NCI-H345 treated with DMSO at 0.1 percent for 48 hours (cell line): Measurements from ENCODE around the gene VAMP8.
A peak's percentile ranks its signal among the peaks of the same experiment; 100 is the strongest.
"Not testable (repeated sequence)": the region's sequence is repeated elsewhere in the genome, so short reads cannot be mapped to it uniquely, and the experiment has no call there.

ENCODE experiments used
- DNase-seq: peaks from one replicate; lab custom pipeline; 2025; ENCODE audit not compliant: unreplicated experiment; lab: John Stamatoyannopoulos, UW

VAMP8 gene

DNA sequence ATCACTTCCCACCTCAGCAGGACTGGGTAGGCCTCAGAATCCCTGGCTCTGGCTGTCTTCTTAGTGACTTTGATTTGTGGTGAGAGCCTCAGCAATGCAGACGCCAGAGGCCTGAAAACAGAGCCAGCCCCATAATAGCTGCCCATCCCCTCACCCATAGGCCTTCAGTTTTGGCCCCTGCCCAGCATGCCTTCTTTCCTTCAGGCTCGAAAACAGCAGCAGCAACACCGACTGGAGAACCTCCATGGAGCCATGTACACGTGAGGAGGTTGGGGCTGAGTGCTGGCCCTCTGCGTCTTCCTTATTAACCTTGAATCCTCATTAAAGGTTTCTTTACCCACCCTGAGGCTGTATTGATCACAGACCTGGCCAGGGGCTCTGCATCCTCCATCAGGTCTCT, 19.9 kb downstream of the VAMP8 start:
- no peak for DNase-seq

DNA sequence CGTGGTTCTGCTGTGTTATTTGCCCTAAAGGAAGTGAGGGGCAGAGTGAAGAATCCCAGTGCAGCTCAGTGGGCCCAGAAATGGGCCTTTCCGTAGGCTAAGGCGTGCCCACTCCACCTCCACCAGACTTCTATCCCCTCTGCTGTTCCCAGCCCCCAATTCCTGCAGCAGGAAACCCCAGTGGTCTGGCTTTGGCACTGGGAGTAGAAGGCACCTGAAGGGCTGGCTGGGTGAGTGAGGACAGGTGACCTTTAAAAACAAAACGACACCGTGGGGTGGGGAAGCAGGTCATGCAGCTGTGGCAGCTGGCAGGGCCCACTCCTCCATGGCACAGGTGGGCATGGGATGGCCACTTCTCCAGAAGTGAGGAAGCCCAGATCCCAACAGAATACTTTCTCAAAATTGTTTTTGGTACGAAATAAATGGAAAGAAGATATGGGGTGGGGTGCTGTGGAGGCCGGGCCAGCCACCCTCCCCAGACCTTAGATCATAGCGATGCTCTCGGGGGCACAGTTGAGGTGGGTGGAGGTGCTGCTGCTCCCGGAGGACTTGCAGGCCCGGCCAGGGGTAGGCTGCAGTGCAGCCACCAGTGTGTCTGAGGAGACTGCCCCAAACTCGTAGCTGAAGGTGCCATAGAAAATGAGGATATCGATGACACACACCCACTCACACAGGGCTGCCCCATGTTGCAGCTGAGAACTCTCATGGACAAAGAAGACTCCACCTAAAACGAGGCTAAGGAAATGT, 21.4 kb downstream of the VAMP8 start:
- no peak for DNase-seq

DNA sequence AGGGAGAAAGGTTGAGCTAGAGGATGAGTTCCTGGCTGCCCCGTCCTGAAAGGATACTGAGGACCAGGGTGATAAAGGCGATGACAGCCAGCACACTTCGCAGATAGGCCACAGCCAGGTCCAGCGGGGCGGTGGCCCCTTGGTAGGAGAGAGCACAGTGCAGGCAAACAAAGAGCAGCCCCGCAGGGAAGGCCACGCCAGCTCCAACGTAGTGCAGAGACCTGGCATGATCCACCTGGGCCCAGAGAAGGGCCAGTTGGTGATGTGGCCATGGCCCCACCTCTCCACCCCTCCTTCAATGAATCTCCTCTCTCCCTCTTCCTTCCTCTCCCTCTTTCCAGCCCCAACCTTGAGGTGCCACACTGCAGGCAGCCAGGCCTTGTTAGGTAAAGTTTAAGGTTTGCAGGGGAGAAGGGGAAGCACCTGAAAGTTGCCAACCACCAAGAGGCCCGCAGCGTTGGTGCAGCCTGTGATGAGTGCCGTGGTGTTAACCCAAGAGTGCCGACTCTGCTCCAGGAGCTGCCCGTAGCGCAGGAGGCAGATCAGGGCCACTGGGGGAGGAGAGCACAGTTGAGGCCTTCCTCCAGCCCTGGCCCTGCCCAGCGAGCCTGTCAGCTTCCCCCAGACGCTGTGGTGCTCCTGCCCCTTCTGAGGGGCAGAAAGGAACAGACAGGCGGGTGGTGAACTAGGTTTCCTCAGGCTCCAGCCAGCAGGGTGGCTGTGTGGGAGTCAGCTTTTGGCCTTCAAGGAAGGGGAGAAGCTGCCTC, 22.3 kb downstream of the VAMP8 start:
- DNase-seq = no peak

DNA sequence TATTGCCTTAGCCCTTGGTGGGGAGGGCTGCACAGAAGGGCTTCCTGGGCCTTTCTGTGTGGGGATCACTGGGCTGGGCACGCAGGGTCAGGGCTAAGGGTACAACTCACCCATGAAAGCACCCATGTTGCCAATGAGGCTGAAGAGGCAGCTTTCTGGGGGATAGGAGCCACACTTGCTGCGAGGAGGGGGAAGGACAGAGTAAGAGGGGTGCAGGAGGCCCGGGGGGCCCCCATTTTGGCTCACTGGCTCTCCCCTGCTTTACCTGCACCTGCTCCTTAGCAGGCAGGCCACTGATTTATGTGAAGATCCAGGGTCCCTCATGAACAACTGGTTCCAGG, 22.8 kb downstream of the VAMP8 start:
- no peak for DNase-seq

DNA sequence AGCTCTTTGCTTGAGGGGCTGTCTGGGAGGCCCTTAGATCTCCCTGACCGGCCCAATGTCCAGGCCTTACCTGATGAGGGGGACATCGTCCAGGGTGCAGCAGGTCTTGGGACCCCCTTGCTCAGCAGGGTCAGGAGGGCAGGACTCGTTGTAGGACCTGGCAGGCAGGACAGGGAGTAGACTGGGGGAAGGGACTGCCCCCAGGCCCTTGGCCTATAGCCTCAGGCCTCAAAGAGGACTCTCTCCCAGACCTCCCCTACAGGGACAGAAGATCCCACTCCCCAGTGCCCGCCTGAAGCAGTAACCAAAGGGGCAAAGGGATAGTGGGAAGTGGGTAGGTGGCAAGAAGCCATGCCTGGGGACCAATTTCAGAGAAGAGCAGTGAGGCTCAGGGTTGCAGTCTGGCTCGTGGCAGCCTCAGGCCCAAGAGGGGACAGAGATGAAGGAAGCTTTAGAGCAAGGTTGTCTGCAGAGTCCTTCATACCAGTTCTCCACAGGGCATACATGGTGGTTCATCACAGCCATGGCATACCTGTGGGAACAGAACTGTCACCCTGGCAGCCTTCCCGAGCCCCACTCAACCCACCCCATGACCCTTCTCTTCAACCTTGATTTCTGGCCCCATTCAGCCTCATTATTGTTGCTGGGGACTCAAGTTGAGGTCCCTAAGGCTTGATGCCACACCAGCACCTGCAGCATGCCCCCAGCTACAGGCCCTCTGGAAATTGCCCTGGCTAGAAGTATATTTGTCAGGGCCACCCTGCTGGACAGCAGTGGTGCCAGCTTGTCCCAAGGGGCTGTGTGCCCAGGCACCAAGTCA, 23.8 kb downstream of the VAMP8 start:
- DNase-seq = no peak

DNA sequence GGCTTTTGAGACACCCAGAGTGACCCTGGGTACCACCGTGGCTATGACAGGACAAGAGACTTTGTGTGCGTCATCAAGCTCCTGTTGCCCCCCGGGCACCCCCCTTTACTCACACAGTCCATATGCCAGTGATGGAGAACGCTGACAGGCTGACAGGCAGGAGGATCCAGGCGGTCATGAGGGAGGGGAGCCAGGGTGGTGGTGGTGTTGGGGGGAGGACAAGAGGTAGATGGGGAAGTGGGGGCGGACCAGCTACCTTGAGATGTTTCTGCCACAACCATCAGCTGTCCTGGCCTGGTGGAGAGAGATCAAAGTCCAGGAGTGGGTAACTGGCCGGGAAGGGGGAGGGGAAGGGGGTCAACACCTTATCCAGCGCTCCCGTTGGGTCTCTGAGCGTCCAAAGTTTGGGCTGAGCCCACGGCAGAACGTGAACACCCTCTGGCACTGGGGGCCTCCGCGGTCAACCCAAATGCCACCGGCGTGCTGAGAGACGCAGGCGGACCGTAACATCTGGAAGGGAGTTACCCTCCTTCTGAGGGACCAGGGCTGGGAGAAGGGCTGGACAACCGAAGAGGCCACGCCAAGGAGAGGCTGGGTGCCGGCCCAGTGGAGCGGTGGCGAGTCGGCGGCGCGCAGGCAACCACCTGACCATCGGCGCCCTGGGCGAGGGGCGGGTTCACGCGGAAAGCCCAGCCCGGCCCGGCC, 24.5 kb downstream of the VAMP8 start:
- DNase-seq = no peak

DNA sequence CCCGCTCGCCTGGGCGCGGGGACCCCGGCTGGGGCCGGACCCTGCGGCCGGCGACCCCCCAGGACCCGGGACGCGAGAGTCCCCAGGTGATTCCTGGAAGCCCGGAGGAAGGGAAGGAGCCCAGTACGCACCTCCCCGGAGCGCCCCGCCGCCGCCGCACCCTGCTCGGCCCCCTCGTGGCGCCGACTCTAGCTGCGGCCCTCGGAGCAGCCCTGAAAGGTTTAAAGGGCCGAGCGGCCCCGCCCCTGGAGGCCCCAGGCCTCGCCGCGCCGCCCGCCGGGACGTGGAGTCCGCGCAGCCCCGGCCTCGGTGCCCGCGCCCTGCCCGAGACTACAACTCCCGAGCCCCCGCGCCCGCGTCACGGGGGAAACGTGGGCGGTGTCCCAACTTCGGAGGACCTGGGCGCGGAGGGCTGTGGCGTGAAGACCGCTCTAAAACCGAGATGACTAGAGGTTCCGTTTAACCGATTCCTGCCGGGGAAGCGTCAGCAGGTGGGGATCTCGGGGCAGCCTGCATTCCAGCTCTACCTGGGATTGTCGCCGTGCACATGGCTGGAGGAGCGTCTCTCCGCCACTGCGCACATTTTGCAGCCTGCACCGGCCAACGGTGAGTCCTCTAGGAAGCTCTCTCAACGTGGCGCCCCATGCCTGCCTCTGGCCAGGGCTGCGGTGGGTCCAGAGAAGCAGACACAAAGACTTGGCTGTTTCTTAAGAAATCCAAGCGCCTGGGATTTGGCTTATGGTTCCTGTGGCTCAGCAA, 25.3 kb downstream of the VAMP8 start, which contains the start of gene TMEM150A:
Gene TMEM150A, minus strand, starts transcription at position 223 of the 759 bp plus-strand sequence. CDS start 750 bp downstream, outside the sequence.
- DNase-seq = peak; percentile 70

DNA sequence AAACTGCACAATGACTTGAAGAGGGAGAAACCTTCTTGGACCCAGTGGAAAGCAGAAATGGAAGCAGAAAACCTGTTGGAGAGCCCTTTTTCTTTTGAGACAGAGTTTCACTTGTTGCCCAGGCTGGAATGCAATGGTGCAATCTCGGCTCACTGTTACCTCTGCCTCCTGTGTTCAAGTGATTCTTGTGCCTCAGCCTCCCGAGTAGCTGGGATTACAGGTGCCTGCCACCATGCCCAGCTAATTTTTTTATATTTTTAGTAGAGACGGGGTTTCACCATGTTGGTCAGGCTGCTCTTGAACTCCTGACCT, 26.7 kb downstream of the VAMP8 start:
- not testable (repeated sequence) for DNase-seq

DNA sequence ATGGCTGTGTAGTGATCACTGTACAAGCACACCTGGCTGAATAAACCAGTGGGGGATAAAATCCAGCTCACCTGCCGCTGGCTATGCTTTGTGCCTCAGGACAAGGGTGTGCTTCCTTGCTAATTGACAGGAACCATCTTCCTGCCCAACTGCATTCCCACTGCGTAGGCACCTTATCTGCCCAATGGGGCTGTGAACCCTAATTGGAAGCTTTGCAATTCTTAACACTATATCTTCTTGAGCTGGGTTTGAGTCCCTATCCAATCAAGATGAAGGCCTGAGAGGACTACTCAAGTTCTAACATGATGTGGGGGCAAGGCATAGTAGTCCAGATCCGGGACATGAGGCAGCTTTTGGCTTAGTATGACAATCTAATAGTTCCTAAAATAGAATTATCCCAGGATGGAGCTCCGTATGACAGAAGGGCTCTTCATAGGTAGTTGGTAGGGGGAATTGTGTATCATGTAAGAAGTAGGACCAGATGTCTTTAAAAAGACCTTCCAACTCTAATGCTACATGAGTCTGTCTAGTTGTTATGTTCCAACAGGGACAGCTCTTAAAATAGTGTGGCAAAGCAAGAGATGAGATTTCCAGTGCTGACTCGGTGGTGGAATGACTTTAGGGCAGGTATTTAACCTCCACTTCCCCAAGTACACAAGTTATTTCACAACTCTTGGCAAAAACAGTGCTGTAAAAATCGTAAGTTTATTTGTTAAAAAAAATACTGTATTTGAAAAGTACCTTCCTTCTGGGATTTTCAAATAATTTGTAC, 27.4 kb downstream of the VAMP8 start:
- DNase-seq = no peak

DNA sequence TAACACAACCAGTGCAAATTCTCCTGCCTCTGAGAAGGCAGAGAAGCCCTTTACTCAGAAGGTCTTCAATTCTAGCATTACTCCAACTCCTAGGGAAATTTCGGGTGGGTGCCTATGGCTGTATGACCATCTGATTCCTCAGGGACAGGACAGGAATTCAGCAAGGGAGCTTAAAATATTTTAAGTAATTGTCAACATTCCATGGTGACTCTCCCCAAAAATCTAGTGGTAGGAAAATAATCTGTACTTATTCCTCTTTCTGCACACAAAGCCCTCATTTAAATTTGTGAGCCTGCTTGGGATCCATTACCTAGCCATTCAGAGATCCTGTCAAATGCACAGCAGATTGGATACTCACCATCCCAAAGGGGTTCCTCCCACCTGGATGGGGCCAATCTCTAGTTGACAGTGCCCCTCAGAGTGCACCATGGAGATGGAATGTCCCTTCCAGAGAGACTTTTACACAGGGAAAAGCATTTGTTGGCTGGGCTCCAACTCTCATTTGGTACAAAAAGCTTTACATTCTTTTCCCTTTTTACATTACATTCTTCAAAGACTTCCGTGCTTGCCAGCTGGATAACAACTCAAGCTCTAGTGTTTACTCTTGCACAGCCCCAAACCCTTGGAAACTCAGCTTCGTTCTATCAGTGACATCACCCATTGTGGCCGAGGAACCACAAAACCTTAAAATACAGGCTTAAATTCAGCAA, 28.2 kb downstream of the VAMP8 start:
- DNase-seq = no peak

DNA sequence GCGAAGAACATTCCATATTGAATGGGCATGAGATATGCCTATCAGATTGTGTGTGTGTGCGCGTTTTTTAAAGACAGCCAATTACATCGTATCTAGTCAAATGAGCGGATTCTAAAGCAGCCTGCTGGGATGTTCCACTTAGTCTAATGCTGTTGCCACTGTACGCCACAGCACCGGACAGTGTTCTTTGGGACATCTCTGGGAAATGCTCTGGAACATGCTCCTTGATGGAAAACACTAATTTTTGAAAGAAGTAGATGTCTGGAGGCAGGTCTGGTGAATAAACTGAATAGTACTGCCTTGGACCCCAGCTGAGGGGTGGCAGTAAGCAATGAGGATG, 28.7 kb downstream of the VAMP8 start:
- DNase-seq = no peak

DNA sequence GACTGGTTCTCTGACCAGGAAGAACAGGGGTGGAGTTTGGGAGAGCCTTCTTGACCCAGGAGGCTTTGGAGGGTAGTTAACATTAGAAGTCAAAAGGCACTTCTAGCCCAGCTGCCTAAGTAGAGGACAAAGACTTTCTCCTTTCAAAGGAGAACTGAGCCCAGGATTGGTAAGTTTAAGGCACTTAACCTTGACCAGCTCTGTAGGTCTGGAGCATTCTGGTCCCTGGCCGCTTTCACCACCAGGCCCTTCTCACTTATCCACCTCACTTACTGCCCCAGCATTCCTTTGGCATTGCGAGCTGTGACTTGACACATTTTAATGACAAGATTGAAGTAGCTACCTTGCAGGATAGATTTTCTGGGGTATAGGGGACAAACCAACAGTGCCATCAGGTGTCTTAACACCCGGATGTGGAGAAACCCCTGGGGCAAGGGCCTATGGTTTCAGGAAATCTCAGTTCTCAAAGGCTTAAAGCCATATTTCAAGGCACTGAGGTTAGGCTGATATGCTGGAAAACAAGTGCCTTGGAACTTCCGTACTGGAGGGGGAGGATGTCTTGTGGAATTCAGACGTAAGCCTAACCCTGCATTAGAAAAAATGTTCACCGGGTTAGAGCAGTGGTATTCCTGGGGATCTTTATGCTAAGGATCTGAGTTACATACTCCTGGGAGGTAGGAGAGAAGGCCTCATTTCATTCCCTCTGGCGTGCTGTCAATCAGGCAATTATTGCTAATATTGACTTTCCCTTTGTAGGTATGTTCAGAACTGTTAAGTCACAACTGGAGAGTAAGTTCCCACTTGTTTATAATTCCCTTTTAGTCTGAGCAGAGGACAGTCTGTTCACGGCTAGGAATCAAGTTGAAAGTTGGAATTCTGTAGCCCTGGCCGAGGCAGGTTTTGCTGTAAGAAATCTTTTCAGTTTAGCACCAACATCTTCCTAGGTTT, 30.2 kb downstream of the VAMP8 start:
- no peak for DNase-seq

DNA sequence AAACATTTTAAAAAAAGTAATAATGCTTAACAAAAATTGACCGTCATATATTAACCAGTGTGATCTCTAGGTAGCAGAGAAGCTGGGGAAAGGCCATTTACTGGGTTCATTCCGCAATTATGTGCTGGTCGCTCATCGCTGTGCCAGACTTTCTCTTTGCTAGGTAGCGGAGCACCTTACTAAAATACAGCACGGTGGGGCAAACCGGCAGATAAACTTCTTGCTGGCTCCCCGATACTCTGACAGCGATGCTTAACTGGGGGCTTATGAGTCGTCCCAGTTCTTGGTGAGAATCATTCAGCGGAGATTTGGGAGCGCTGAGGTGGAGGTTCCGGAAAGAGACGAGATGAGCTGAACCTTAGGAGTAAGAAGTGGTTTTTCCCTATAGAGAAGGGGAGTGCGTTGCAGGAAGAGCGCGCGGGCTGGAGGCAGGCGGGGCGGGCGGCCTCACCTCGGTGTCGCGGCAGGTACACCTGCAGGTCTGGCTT, 33.9 kb downstream of the VAMP8 start:
- DNase-seq = no peak

DNA sequence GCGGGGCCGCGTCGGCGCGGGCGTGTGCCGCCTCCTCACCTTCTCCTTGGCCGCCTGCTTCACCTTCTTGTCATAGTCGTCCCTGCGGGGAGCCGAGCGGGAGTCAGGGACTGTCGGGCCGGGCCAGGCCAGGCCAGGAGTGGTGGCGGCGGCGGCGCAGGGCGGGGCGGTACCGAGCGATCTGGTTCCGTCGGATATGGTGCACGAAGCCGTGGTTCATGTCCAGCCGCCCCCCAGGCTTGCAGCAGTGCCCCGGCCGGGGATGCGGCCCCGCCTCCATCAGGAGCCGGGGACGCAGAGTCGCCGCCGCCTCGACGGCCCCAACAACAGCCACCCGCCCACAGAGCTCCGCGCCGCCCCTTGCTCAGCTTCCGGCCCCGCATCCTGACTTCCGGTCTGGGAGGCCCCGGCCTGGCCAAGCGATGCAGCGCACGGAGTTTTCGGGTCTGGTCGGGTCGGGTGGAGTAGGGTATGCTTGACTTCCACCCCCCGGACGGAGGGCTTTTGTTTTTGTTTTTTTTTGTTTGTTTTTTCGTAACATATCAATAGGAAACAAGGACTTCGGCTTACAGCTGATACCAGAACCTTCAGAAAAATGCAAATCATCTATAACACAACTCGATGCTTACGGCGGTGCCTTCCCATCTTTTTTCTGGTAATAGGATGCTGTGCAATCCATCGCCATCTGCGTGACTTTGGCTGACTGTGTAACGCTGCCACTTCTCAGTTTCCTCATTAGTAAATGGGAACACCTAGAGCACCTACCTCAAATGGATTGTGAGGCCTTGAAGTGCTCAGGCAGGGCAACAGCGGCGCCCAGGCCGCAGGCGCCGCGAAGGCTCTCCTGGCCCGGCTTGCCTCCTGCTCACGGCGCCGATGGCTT, 34.6 kb downstream of the VAMP8 start, which contains the start of gene C2orf68:
Gene C2orf68, minus strand, starts transcription at position 362 of the 883 bp plus-strand sequence. Its CDS starts 82 bp downstream, at position 280.
- peak; percentile 80 for DNase-seq

DNA sequence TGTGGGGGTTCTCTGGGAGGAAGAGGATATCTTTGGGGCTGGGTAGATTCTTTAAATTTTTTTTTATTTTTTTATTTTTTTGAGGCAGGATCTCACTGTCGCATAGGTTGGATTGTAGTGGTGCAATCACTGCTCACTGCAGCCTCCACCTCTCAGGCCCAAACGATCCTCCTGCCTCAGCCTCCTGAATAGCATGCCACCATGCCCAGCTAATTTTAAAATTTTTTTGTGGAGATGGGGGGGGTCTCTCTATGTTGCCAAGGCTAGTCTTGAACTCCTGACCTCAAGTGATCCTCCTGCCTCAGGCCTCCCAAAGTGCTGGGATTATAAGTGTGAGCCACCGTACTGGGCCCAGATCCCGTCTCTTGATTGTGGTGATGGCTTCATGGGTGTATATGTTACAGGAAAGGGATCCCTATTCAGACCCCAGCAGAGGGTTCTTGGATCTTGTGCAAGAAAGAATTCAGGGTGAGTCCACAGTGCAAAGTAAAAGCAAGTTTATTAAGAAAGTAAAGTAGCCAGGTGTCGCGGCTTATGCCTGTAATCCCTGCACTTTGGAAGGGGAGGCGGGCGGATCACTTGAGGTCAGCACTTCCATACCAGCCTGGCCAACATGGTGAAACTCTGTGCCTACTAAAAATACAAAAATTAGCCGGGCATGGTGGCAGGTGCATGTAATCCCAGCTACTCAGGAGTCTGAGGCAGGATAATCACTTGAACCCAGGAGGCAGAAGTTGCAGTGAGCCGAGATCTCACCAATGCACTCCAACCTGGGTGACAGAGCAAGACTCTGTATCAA, 36.5 kb downstream of the VAMP8 start:
- no peak for DNase-seq

DNA sequence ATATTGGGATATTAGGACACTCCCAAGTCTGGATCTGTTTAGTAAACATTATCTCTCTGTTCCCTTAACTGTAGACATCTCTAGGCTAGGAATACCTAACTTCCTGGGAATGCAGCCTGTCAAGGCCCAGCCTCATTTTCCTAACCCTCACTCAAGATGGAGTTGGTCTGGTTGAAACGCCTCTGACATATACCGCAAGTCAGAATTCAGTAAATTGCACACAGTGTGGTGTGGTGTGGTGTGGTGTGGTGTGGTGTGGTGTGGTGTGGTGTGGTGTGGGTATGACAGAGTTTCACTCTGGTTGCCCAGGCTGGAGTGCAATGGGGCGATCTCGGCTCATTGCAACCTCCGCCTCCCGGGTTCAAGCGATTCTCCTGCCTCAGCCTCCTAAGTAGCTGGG, 37.4 kb downstream of the VAMP8 start:
- not testable (repeated sequence) for DNase-seq
